Islet precursor cell (in vitro differentiated cells): ENCODE measurements around the gene CCNJ.
"Not testable (repeated sequence)": the region's sequence is repeated elsewhere in the genome, so short reads cannot be mapped to it uniquely, and the experiment has no call there.

ENCODE experiments used
- DNase-seq: peaks from one replicate; pipeline ENCODE4 v3.0.0-alpha.2; 2018

CCNJ gene

GRCh38 chr10:96043033-96043892 lies at the start of gene CCNJ:
Gene CCNJ, plus strand, starts transcription at chr10:96043583. Its CDS starts 811 bp downstream, at chr10:96044394.
- DNase-seq, result peak; percentile 93

DNA sequence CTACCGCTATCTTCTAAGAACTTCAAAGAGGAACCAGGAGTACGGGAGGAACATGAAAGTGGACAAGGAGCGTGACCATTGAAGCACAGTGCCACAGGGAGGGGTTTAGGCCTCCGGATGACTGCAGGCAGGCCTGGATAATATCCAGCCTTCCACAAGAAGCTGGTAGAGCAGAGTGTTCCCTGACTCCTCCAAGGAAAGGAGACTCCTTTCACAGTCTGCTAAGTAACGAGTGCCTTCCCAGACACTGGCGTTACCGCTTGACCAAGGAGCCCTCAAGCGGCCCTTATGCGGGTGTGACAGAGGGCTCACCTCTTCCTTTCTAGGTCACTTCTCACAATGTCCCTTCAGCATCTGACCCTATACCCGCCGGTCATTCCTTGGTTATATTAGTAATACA lies 49.0 kb upstream of the CCNJ start:
- DNase-seq, result not testable (repeated sequence)

GRCh38 chr10:95998255-95998784 lies 45.1 kb upstream of the CCNJ start:
- no peak for DNase-seq

- DNase-seq, result no peak
Measured at GRCh38 chr10:96013956-96014355, 29.4 kb upstream of the CCNJ start.

GRCh38 chr10:96014473-96015102 lies 28.8 kb upstream of the CCNJ start:
- no peak for DNase-seq

DNA sequence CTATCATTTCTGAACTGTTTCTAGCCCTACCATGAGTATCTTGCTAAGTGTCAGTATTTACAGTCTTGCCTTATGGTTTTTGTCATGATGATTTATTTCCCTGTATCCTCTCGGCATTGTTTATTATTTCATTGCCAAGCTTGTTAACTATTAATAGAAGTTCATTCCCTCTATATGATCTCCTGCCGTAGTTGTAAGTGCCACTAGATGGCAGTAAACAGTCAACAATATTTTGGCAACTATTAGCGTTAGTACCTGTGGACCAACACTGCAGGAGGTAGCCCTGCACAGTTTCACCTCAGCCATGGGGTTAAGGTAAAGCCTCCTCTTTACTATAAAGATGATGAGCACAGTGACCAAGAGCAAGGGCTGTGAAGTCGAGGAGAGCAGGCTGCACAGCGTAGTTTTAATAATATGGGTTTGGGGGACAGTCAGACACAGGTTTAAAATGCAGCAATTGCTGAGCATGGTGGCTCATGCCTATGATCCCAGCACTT lies 26.1 kb upstream of the CCNJ start:
- DNase-seq, result peak; percentile 55

GRCh38 chr10:96021332-96021731 lies 22.1 kb upstream of the CCNJ start:
- DNase-seq, result no peak

DNA sequence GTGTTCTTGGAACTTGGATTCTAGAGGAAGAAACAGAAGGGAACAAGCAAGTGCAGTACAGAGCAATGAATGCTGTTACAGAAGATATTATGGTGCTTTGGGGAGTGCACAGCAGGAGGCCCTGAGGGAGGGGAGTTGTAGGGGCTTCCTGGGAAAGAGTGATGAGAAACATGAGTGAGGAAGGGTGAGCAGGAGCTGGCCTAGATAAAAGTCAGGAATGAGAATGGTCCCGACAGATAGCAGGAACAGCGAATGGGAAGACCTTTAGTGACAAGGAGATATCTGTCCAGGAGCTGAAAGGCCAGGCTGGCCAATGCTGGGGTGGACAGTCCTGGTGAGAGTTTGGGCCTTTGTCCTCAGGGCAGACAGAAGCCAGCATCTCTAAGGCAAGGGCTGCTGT lies 20.6 kb upstream of the CCNJ start:
- DNase-seq, result no peak

GRCh38 chr10:96023168-96023567 lies 20.2 kb upstream of the CCNJ start:
- no peak for DNase-seq

DNA sequence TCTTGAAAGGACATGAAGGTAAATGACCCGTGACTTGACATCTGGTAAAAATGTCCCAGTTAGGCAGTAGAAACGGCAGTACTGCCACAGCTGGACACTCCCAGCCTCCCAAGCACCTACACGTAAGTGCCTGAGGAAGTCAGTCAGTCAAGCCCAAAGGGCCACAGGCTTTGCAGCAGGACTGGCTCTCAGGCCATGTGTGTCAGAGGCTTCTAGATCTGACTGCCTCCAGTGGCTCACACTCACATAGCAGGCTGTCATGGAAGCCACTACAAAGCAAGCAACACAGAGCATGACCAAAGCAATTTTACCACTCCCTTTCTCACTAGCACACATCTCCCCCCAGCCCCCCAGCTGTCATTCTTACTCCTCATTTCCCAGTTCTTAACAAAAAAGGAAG lies 17.8 kb upstream of the CCNJ start:
- DNase-seq, result peak; percentile 81

DNA sequence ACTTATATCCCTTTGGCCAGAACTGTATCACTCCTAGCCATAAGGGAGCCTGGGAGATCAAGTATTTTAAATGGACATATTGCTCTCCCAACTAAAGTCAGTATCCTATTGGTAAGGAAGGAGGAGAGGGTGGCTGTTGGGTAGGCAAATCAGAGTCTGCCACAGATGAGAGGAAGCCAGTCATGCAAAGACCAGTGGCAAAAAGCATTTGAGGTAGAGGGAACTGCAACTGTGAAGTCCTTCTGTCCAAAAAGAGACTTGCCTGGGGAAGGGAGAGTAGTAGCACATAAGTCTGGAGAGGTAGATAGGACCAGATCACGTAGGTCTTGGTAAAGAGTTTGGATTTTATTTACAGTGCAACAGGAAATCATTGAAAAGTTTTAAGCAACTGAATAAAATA lies 8.8 kb upstream of the CCNJ start:
- no peak for DNase-seq

DNA sequence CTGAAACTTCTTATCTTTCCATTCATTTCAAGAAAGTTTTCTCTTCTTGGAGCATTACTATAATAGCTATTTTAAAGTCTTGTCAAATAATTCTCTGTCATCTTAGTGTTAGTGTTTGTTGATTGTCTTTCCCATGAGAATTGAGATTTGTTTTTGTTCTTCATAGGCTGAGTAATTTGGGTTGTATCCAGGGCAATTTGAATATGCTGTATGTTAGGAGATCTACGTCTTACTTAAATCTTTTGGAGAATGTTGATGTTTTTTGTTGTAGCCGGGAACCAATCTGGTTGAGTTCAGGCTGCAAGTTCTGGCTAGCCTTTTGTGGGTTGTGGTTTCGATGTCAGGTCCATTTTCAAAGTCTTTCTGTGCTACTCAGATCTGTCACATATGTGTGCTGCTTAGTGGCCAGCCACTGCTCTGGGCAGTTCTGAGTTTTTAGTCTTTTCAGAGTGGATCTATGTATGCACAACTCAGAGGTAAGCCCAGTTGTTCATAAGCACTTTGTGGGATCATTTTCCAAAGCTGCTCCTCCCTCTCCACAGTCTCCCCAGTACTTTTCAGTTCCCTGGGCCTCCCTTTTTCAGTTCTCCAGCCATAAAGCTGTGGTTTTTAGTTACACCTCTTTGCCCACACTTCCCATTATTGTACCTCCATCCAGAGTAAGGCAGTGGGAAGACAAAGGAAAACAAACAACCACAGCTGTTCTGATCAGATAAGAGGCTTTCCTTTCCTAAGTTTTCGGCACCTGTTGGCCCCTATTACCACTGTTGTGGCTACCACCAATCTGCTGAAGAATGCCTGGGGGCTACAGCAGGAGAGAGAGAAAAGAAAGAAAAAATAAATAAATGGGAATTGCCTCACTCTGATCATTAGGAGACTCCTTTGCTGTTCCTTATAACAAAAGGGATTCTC lies 4.7 kb upstream of the CCNJ start:
- DNase-seq, result no peak

DNA sequence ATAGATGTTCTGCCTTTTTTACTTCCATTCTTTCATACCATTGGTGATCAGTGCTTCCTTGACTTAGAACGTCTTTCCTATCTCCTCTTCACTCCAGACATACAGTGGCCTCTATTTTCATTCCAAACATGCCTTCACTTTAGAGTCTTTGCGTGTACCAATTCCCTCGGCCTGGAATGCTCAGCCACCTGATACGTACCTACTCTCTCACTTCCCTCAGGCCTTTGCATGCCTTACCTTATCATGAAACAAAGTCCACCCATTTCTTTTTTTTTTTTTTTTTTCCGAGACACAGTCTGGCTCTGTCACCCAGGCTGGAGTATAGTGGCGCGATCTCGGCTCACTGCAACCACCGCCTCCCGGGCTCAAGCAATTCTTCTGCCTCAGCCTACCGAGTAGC lies 2.2 kb upstream of the CCNJ start:
- peak; percentile 67 for DNase-seq

DNA sequence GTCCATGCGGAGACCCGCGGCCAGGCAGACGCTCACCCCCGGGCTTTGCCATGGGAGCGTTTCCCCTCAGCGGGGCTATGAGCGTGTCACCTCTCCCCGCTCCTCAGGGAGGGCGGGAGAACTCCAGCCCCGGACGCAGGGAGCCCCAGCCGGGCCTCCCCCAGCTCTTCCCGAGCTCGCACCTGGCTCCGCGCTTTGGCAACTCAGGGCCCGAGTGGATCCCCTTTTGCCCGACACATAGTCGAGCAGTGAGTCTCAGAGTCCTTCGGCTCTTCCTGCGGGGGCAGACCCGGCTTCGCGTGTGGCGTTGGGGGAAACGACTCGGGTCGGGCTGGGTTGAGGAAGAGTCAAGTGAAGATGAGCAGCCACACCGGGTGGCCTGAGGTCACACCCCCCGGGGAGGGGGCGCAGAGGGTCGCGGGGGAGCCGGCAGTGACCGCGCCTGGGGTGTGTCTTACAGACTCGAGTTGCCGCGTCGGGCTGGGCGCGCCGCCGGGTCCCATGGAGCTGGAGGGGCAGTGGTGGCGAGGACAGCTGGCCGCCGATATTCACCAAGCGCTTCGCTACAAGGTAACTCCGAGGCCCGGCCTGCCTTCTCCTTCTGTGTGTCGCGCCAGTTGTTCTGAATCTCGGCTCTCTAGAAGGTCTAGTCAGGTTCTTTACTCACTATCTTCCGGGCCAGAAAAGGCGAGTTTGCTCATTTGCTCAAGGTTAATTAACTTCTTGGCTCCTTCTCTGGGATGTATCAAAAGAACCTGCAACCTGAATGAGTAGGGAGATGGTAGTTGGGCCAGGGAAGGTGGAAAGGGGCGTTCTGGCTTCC lies 721 bp downstream of the CCNJ start:
- peak; percentile 83 for DNase-seq

- no peak for DNase-seq
Measured at GRCh38 chr10:96044736-96045135, 1.4 kb downstream of the CCNJ start.

- DNase-seq, result no peak
Measured at GRCh38 chr10:96046546-96046945, 3.2 kb downstream of the CCNJ start.

- no peak for DNase-seq
Measured at GRCh38 chr10:96047004-96047649, 3.7 kb downstream of the CCNJ start.

GRCh38 chr10:96047925-96048324 lies 4.5 kb downstream of the CCNJ start:
- not testable (repeated sequence) for DNase-seq

GRCh38 chr10:96049340-96049739 lies 6.0 kb downstream of the CCNJ start:
- no peak for DNase-seq

- DNase-seq, result no peak
Measured at GRCh38 chr10:96053985-96054384, 10.6 kb downstream of the CCNJ start.

DNA sequence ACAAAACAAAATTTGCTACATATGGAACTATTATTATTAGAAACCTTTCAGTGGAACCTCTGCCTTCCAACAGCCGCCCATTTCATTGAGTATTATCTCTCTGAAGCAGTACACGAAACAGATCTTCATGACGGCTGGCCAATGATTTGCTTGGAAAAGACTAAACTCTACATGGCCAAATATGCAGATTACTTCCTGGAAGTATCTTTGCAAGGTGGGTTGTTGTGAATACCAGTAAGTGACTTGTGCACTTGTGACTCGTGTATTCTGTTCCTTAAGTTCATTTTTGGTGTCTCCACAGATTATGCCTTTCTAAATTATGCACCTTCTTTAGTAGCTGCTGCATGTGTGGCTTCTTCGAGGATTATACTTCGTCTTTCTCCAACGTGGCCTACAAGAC lies 13.4 kb downstream of the CCNJ start:
- DNase-seq, result no peak
